AG04449 (cell line): Measurements from ENCODE around the gene MAGEC1.

Experiments
- CTCF ChIA-PET: fragments of 350-600 bp; formaldehyde crosslinking; extraction: SDS; loops from one replicate; lab custom pipeline; 2021; ENCODE audit warnings: antibody characterized with exemption; lab: Yijun Ruan, JAX
- POLR2A ChIA-PET: fragments of 400-600, 350-600 bp; formaldehyde crosslinking; extraction: SDS; loops from one replicate; lab custom pipeline; 2020; ENCODE audit warnings: antibody characterized with exemption, inconsistent platforms; lab: Yijun Ruan, JAX
- DNase-seq: peaks from one replicate; pipeline ENCODE4 v3.0.0-alpha.2; 2010; ENCODE audit warnings: low read depth, low spot score
- H3K4me3 ChIP-seq: 2 replicates; pipeline ENCODE4 v1.5.1; 2011; ENCODE audit warnings: low read depth, mild to moderate bottlenecking, control low read depth, low read length
- TF ChIP-seq, protein P1 (sequence below): IDR thresholded peaks from one replicate; pipeline ENCODE4 v1.5.1; 2011; ENCODE audit warnings: mild to moderate bottlenecking, moderate library complexity, low read length, control low read depth, inconsistent platforms; ENCODE audit not compliant: insufficient read depth; ENCODE audit errors: missing control alignments

The MAGEC1 gene

DNA sequence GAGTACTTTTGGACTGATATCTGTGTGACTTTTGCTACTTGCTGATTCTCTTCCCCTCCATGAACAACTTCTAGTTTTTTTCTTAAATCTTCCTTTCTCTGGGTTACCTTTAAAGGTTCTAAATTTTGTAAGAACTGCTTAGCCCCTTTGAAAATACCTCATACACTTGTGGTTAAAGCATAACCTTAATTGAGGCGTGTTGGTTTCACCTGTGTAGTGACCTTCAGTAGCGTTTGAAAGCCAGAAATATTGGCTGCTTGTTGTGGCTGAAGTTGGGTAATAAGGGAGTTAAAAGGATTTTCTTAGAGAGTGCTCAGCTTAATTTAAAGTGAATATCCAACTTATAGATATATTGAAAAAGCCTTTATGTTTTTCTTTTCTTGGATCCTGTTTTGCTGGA, 32.0 kb downstream of the MAGEC1 start:
- H3K4me3 ChIP-seq, result no peak overlapping the region
- no peak for DNase-seq
- TF ChIP-seq, protein P1, sequence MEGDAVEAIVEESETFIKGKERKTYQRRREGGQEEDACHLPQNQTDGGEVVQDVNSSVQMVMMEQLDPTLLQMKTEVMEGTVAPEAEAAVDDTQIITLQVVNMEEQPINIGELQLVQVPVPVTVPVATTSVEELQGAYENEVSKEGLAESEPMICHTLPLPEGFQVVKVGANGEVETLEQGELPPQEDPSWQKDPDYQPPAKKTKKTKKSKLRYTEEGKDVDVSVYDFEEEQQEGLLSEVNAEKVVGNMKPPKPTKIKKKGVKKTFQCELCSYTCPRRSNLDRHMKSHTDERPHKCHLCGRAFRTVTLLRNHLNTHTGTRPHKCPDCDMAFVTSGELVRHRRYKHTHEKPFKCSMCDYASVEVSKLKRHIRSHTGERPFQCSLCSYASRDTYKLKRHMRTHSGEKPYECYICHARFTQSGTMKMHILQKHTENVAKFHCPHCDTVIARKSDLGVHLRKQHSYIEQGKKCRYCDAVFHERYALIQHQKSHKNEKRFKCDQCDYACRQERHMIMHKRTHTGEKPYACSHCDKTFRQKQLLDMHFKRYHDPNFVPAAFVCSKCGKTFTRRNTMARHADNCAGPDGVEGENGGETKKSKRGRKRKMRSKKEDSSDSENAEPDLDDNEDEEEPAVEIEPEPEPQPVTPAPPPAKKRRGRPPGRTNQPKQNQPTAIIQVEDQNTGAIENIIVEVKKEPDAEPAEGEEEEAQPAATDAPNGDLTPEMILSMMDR, result no peak
- ChIA-PET CTCF (no interaction called here), POLR2A (no interaction called here)

DNA sequence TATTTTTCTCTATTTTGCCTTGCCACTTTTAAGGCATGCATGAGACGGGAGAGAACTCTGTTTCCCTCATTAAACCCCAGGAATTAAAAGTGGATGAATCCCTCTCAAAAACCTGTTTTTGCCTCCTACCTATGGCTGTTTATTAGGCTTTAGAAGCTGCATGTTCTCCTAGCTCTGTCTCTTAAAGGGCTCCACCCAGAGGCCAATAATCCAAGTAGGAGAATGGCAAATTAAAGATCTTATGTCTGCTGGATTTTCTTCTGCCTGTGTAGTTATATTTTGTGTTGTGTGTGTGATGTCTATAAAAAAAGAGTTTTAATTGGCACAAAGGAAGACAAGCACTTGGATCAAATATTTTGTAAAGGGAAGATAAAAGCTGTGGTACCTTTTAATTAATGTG, 32.4 kb downstream of the MAGEC1 start:
- TF ChIP-seq, protein P1, result no peak
- no peak overlapping the region for H3K4me3 ChIP-seq
- POLR2A ChIA-PET, result no interaction called here
- CTCF ChIA-PET, result no interaction called here
- no peak for DNase-seq

DNA sequence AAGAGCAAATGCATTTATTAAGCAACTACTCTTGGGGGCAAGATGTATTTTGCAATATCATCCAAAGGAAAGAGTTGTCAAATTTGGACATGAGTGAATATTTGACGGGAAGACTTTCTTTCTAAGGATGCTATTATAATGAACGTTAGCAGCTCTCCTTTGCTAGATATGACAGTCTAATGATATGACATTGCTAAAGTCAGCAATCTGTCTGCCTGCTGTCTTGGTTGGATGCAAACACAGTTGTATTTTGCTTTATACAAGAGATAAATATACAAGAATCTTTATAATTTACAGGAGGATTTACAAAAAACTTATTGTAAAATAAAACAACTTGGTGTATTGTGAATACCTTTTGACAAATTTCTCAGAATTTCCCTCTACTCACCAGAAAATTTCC, 37.5 kb downstream of the MAGEC1 start:
- TF ChIP-seq, protein P1, result no peak
- no peak for DNase-seq
- ChIA-PET POLR2A (no interaction called here), CTCF (no interaction called here)
- H3K4me3 ChIP-seq, result no peak overlapping the region

DNA sequence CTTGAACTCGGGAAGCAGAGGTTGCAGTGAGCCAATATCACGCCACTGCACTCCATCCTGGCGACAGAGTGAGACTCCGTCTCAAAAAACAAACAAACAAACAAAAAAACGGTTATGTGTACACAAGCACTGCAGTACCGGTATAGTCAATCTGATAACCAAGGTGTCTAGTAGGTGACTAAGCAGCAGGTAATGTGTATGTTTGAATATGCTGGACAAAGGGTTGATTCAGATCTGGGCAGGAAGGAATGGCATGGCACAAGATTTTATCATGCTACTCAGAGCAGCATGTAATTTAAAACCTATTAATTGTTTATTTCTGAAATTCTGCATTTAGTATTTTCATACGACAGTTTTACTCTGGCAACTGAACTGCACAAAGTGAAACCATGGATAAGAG, 41.7 kb downstream of the MAGEC1 start:
- ChIA-PET POLR2A (no interaction called here), CTCF (no interaction called here)
- H3K4me3 ChIP-seq, result no peak overlapping the region
- DNase-seq, result no peak
- TF ChIP-seq, protein P1, result no peak

DNA sequence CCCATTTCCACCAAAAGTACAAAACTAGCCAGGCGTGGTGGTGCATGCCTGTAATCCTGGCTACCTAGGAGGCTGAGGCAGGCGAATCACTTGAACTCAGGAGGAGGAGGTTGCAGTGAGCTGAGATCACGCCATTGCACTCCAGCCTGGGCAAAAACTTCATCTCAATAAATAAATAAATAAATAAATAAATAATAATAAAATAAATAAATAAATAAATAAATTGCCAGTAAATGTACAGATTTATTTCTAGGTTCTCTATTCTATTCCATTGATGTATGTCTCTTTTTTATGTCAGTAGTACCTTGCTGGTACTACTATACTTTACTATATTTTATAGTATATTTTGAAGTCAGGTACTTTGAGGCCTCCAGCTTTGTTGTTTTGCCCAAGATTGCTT, 43.7 kb downstream of the MAGEC1 start:
- CTCF ChIA-PET, result no interaction called here
- POLR2A ChIA-PET, result no interaction called here
- H3K4me3 ChIP-seq, result no peak overlapping the region
- no peak for DNase-seq
- TF ChIP-seq, protein P1, result no peak

DNA sequence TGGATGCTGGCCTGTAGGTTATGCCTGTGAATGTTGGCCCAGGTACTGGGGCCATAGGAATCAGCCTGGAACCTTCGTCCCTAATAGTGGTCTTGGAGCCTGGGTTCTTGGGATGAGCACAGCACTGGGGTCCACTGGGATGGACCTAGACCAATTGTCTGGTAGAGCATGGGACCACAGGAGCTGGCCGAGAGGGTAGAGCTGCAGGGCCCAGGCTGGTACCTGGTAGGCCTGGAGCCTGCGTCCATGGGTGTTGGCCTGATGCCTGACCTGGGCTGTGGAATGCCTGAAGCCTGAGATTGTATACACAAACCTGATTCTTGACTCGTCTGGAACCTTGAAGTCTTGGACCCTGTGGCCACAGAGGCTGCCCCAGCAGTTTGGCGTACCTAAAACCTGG, 48.9 kb downstream of the MAGEC1 start:
- TF ChIP-seq, protein P1, result no peak
- H3K4me3 ChIP-seq, result no peak overlapping the region
- no peak for DNase-seq
- ChIA-PET CTCF (no interaction called here), POLR2A (no interaction called here)
